Stimulated activated CD8-positive, alpha-beta memory T cell treated with anti-CD3 and anti-CD28 coated beads, Interleukin-4, amount 100 ng/mL, for 4 hours (primary cell): ENCODE results near the gene MYT1.
"Not testable (repeated sequence)": the region's sequence is repeated elsewhere in the genome, so short reads cannot be mapped to it uniquely, and the experiment has no call there.

Source experiments
- DNase-seq, 2 donors: peaks; one replicate each; pipeline ENCODE4 v3.0.0-alpha.2; 2020; ENCODE audit warnings: low read depth in 2 of 2, low spot score in 1 of 2

MYT1 gene

DNA sequence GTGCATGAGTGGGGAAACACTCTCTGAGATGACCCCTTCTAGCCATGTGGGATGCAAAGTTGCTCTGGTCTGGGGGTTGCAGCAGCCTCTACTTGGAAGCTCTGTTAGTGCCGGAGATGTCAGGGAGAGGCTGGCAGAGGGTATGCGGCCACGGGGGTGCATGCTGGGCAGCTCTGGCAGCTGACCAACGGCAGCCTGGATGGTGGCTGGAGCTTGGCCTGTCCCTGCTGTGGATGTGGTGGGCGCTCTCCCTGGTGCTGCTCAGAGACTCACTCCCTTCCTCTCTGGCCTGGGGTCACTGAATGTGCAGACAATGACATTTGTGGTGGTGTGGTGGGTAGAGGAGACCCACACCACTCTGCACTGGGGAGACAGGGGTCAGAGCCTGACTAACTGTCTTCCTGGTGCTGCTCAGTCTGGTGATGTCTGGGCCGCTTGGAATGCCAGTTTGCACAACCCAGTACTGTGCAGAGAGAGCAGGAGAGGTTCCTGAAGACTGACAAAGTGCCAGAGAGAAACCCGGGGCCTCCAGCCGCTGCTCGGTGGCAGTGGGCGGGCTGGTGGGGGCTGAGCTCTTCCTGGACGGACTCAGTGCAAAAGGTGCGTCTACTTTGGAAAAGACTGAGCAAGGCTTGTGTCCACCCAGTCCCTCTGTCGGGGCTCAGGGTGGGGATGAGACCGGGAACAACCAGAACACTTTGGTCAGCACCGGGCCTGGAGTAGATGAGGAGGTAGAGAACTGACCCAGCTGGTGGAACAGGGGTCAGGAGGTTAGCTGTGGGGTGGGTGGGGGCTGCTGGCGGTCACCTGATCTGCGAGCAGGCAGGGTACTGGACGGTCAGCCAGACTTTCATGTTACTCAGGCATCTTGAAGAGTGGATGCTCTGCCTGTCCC lies 2.7 kb downstream of the MYT1 start:
- no peak for DNase-seq

DNA sequence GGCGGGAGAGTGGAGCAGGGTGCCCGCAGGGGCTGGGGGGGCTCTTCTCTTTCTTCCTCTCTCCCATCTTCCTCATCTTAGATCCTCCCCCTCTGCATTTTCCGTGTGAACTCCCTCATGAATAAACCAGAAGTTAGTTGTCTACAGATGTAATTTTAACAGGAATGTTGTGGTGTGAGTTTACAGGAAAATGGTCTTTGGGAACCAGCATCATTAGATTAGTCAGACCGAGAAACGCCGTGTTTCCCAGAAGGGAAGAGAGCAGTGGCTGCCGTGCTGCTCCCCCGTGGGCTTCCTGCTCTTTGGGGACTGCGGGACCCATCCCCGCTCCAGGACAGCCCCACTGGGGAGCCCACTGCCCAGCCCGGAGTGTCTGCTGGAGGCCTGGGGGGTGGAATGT lies 3.4 kb downstream of the MYT1 start:
- DNase-seq: no peak

DNA sequence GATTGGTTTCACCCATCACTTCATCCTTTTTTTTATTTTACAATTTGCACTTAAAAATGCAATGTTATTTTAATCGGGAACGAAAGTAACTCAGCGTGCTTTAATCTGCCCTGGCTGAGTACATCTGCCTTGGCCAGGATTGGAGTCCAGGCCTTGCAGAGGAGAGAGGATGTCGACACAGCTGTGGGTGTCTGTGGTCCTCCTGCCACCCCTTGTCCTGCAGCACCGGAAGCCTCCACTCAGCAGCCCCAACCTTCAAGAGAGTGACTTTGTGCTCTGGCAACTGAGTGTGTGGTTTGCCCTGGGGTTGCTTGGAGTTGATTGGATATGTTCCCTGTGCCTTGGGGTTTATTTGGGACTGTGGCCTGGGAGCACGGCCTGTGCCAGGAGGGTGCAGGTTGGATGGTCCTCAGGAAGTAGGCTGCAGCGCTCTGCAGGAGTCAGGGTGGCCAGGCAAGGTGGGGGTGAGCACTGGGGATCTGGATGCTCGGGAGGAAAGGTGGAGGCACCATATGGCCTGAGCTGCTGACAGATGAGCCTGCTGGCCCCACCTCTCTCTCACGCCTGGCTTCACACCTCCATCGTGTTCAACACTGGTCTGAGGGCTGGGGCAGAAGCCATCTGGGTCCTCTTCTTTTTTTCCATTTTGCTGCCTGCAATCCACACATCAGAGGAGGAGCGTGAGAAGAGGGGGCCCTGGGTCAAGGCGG lies 4.3 kb downstream of the MYT1 start:
- no peak for DNase-seq

DNA sequence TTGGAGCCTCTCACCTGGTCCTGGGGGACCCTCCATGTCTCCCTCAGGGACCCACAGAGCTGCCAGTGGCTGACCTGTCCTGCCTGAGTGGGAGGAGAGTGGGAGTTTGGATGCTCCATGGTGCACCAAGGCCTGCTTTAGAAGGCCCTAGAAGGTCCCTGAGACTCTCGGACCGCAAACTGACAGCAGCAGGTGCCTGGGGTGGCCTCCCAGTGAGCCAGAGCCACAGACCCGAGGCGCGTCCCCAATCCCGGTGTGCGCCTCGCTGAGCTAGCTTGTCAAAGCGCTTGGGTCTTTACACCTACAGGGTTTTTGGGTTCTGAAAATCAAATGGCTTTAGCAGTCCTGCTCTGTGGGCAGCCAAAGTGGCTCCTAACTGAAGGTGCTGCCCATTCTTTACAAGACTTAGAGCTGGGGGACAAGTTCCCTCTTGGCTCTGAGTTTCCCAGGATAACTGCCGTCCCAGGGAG lies 4.9 kb downstream of the MYT1 start:
- no peak for DNase-seq

DNA sequence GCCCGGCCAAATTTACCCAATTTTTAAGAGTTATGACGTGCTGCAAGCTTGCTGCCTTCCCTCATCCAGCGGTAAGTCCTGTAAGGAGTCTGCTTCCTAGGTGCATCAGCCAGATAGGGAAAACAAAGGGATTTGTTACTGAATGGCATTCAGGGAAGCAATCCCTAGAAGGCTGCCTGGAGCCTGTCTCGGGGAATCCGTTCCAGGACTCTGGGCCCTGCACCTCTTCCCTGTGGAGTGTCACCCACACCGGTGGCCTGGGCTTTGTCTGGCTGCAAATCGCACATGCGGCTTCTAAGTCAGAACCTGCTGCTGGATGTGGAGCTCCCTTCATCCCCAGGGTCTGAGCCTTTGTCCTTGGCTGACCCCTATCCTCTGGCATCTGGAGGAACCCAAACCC lies 7.0 kb downstream of the MYT1 start:
- no peak for DNase-seq

DNA sequence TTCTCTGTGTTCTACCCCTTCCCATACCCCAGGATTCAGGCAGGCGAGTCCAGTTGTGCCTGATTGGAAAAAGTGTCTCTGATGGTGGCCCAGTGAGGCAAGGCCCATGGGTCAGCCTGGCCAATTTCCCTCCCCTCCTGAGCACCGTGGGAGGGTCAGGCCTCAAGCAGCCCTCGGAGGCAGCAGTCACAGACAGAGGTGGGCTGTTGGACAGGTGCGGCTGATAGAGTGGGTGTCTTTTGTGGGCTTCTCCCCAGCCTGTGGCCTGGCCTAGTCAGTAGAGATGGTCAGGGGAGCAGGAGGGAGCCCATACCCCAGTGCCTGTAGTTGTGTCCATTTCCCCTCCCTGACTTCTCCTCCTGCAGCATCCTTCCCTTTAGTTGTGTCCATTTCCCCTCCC lies 8.9 kb downstream of the MYT1 start:
- DNase-seq: no peak

DNA sequence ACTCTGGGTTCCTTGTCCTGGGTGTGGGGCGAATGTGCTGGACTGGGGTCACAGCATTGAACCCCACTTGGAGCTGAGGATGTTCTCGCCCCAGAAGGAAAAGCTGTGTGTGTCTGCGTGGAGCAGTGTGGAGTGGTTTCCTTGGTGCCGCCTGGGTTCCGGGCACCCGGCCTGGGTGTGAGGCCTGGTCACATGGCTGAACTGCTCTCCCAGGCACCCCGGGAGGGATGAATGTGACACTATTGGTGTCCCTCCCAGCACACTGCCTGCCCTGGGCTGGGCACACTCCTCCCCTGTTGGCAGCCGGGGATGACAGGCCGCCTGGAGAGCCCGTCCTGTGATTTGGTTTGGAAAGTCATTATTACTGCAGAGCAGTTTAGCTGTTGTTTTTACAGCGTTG lies 12.3 kb downstream of the MYT1 start:
- DNase-seq: no peak

DNA sequence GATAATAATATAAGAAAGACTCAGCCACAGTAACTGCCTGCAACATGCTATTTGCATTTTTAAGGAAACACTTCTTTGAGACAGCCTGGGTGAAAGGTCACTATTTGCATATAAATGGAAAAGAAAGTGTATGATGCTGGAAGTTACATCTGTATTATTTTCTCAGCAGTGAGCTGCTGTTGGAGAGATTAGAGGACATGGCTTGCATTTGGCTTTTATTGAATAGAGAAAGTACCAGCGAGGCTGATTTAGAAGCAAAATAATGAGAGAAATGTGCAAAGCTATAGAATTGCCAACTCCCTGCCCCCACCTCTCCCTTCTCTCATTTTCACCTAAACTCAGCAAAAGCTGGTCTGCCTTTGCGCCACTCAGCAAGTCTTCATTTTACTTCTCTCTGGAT lies 12.7 kb downstream of the MYT1 start:
- no peak for DNase-seq

DNA sequence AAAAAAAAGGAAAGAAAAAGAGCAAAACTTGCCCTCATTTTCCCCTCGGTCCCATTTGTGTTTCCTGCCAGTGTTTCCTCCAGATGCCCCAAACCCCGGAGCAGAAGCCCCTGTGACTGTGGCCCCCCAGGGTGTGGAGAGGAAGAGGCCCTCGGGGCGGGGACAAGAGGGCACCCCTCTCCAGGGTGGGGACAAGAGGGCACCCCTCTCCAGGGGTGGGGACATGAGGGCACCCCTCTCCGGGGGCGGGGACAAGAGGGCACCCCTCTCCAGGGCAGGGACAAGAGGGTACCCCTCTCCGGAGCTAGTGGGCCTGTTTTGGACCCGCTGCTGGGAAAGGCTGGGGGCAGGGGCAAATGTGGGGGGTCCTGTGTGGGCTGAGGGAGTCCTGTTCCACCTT lies 13.1 kb downstream of the MYT1 start:
- no peak for DNase-seq

DNA sequence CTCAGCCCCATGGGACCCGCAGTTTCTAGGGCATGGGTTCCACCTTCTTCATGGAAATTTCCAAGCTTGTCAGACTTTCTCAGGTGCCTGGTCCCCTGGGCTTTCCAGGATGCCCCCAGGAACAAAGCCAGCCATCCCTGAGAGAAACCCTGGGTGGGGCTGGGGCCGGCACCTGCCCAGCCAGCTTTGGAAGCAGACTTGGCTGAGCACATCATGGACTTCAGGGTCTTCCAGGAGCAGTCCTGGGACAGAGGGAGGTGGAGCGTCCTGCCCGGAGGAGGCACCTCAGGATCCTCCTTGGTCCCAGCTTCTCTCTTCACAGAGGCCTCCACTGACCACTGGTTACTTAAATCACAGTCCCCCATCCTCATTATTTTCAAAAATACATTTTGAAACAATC lies 13.5 kb downstream of the MYT1 start:
- no peak for DNase-seq

DNA sequence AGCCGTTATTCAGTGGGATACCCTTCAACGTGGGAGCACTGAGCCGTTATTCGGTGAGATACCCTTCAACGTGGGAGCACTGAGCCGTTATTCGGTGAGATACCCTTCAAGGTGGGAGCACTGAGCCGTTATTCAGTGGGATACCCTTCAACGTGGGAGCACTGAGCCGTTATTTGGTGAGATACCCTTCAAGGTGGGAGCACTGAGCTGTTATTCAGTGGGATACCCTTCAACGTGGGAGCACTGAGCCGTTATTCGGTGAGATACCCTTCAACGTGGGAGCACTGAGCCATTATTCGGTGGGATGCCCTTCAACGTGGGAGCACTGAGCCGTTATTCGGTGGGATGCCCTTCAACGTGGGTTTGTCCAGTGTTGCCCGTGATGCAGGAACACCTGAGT lies 14.7 kb downstream of the MYT1 start:
- not testable (repeated sequence) for DNase-seq

DNA sequence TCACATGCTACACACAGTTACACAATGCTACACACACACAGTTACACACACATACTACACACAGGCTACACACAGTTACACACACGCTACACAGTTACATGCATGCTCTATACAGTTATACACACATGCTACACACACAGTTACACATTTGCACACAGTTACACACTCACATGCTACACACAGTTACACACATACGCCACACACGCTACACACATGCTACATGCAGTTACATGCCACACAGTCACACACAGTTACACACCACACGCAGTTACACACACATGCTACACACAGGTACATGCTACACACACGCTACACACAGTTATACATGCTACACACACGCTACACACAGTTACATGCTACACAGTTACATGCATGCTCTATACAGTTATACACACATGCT lies 15.6 kb downstream of the MYT1 start:
- no peak for DNase-seq

DNA sequence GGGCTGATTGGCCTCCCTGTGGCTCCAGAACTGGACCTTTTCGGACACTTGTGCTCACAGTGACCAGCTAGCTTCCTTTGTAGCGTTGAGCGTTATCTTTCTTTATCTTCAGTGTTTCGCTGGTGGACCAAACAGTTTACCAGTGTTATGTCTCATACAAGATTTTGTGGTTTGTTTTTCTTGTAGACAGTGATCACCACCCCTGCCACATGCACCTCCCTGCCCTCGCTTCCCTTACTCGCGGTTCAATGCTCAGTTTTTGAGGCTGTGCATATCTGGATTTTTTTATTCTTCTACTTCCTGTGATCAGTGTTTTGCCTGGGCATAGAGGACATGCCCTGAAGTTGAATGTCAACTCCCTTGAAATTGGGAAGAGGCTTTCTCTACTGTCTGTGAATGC lies 16.4 kb downstream of the MYT1 start:
- no peak for DNase-seq

DNA sequence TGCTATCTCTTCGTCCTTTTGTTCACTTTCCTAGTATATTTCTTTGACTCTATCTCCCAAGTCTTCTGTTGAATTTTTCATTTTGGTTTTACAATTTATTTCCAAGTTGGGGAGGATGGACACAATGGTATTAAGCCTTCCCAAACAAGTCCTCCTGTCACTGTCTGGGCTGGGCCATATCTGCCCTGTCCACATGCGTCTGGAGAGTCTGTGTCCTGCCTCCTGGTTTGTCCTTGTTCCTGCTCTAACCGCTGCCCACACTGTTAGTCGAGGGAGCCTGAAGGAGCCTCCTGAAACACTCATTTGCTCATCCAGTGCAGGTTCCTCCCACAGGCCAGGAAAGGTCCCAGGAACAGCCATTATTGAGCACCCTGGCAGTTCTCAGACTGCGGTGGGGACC lies 17.1 kb downstream of the MYT1 start:
- DNase-seq: no peak

DNA sequence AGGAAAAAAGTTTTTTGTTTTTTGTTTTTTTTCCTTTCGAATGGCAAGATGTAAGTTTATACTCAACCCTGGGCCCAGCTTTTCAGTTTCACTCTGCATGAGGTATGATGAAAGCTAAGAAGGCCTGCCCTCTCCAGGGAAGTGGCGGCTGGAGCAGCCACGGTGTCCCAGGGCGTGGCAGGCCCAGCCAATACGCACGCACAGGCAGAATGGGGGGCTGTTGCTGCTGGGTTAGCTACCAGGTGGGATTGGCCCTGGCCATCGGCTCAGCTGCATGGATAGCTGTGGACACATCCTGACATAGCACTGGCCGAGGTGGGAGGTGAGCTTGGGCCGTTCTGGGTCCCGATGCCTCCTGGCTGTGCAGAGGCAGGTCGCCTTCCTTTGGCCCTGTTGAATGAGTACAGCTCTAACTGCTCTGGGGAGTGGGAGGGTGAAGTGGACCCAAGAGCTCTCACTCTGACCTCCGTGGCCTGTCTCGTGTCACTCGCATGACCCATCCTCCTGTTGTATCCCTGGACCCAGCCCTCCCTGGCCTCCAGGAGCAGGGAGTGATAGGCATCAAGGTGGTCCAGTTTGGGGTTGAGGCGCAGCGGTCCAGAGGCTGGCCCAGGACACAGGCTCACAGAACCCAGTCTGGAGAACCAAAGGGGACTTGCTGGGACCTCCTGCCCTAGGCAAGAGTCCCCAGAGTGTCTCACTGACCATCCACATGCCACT lies 18.1 kb downstream of the MYT1 start:
- no peak for DNase-seq

DNA sequence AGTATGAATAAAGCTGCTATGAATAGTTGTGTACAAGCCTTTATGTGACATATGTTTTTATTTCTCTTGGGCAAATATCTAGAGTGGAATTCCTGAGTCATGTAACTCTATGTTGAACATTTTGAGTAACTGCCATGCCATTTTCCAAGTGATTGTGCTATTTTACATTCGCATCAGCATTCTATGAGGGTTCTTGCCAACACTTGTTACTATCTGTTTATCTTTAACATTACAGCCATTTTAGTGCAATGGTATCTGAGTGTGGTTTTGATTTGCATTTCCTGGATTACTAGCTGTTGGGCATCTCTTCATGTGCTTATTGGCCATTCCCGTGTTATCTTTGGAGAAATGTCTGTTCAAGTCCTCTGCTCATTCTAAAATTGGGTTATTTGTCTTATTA lies 19.1 kb downstream of the MYT1 start:
- DNase-seq: no peak

DNA sequence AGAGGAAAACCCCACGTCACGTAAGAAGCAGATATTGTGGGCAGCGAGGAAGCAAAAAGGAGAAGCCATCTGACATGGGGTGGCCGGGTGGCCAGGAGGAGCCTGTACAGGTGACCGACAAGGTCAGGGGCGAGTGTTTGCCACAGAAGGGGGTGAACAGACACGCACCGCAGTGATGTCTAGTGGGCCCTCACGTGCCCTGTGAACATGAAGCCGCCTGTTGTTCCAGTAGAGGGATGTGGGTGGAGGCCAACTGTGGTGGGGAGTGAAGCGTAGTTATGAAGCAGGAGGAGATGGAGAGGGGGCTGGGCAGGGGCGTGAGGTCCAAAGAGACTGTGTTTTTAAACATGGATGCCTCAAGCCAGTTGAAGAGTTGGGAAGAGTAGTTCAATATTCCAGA lies 20.5 kb downstream of the MYT1 start:
- no peak for DNase-seq

DNA sequence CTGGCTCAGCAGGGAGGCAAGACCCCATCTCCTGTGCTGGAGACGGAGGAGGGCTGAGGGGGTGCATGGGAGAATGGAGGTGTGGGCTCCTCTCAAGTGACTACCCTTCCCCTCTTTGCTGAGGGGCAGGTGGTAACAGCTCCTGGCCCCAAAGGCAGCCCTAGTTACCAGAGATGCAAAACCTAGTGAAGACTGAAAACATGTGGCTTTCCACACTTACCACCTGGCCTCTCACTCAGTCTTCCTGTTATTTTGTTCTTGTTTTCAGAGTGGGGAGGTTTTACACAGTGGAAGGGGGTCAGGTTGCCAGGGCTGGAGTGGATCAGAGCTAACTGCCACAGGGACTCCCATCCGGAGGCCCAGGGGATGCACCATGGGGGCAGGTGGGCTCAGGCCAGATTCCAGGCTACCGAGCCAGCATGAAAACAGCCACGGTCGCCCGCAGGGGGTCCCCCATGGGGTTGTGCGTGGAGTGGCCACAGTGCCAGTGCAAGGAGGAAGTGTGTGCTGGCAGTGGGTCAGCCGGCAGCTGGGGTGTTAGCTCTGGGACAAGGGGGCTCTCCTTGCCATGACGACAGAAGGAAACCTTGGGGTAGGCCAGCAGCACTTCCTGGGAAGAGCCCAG lies 21.1 kb downstream of the MYT1 start:
- DNase-seq: no peak

DNA sequence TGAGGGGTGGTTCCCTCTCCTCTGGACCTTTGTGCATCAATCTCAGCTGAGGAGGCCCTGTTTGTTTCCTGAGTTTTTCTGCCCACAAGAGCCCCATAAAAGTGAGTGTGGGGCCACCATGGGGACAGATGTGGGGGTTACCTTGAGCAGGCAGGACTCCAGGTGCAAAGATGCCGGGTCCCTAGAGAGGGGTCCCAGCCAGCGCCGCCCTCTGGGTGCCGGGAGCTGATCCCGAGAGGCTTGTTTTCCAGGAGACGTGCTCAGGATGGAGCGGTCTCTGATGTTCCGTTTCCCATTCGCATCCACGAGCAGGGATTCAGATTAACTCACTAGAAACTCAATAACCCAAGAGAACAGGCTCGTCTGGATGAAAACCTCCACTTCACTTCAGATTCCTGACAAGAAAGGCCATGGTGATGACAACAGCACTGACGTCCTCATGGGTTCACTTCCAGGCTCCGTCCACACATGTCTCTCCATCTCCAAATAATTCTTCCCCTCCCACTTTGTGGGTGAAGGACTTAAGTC lies 21.9 kb downstream of the MYT1 start:
- no peak for DNase-seq

DNA sequence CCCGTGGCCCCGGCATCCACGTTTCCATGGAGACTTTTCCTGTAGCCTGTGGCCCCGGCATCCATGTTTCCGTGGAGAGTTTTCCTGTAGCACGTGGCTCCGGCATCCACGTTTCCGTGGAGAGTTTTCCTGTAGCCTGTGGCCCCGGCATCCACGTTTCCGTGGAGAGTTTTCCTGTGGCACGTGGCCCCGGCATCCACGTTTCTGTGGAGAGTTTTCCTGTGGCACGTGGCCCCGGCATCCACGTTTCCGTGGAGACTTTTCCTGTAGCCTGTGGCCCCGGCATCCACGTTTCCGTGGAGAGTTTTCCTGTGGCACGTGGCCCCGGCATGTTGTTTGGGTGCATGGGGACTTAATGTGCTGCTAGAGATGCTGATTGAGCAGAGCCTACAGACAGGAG lies 23.0 kb downstream of the MYT1 start:
- not testable (repeated sequence) for DNase-seq

DNA sequence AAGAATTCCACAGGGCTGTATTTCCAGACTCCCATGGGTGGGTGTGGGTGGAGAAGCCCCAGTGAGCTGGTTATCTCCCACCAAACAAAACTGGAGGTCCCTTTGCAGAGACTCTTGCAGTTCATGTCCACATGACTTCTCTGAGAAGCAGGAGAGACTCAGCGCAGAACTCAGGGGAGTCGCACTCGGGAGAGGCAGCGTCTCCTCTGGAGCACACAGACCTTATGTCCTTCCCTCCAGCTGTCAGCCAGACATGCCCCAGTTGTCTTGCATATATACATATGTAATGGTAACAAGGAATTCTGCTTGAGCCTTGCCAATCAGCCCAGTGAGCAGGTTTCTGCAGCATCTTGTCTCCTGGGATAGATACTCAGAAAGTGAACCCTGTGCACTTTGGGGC lies 23.8 kb downstream of the MYT1 start:
- no peak for DNase-seq
